MM.1S (cell line): ENCODE data around the gene FASTKD1.

ENCODE experiments used
- EZH2 ChIP-seq: fragments of 300-600 bp; sonication (generic); optimal IDR thresholded peaks from 2 replicates; pipeline ENCODE3; 2017; ENCODE audit warnings: low read depth, mild to moderate bottlenecking, antibody characterized with exemption, low read length, mixed read lengths
- EZH2phosphoT487 ChIP-seq: fragments of 300-600 bp; sonication (generic); IDR thresholded peaks from 2 replicates; pipeline ENCODE4 v1.6.1; 2018; ENCODE audit warnings: antibody characterized with exemption, low read length
- TF ChIP-seq, protein P1 (sequence below): fragments of 300-600 bp; sonication (generic); IDR thresholded peaks from 2 replicates; pipeline ENCODE4 v1.5.1; 2016; ENCODE audit warnings: antibody characterized with exemption, low read length, mixed read lengths

DNA sequence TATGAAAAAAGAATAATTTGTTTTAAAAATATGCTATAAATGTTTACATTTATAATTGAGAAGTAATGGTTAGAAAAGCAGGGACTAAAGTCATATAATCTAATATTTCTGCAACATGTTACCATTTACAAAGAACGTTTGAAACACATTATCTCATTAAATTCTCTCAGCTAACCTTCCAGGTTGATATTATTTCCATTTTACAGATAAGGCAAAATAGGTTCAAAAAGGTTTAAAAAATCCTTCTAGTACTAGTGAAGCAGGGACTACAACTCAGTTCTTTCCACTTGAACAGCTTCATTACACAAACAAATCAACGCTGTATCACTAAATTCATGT, 875 bp downstream of the FASTKD1 start:
- TF ChIP-seq, protein P1, sequence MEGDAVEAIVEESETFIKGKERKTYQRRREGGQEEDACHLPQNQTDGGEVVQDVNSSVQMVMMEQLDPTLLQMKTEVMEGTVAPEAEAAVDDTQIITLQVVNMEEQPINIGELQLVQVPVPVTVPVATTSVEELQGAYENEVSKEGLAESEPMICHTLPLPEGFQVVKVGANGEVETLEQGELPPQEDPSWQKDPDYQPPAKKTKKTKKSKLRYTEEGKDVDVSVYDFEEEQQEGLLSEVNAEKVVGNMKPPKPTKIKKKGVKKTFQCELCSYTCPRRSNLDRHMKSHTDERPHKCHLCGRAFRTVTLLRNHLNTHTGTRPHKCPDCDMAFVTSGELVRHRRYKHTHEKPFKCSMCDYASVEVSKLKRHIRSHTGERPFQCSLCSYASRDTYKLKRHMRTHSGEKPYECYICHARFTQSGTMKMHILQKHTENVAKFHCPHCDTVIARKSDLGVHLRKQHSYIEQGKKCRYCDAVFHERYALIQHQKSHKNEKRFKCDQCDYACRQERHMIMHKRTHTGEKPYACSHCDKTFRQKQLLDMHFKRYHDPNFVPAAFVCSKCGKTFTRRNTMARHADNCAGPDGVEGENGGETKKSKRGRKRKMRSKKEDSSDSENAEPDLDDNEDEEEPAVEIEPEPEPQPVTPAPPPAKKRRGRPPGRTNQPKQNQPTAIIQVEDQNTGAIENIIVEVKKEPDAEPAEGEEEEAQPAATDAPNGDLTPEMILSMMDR, result no peak
- TF ChIP-seq EZH2 (no peak), EZH2phosphoT487 (no peak)
